B cell (primary cell): ENCODE measurements around the gene ABHD6. TPM values are rescaled to one million over a fixed set of nuclear protein-coding genes. Genes with fewer than 3 reads are reported as not detected.
A peak's percentile ranks its signal among the peaks of the same experiment; 100 is the strongest.

ENCODE experiments used
- ATAC-seq: fragments of 200-7000 bp; cut with Tn5 transposase; one replicate; pipeline ENCODE4 v1.10.0; 2021; ENCODE audit warnings: low read depth, mild to moderate bottlenecking, moderate number of reproducible peaks, moderate library complexity
- CTCF ChIA-PET: fragments of 350-600 bp; sonication (Branson Sonifier 250); formaldehyde crosslinking; loops from one replicate; lab custom pipeline; 2021; ENCODE audit warnings: antibody characterized with exemption, inconsistent platforms; lab: Charles Lee
- POLR2A ChIA-PET: fragments of 350-600 bp; sonication (Branson Sonifier 250); formaldehyde crosslinking; loops from one replicate; lab custom pipeline; 2021; ENCODE audit warnings: antibody characterized with exemption; lab: Charles Lee
- DNase-seq: peaks from one replicate; pipeline ENCODE4 v3.0.0; 2013
- H2AFZ ChIP-seq: 2 replicates; pipeline ENCODE4 v1.6.1; 2012; ENCODE audit warnings: mild to moderate bottlenecking, low read depth, low read length; ENCODE audit not compliant: insufficient read depth, poor library complexity, severe bottlenecking
- H3K27ac ChIP-seq, 2 donors: 1 replicate in 1 of 2; 2 replicates in 1 of 2; pipeline ENCODE4 v1.5.1; 2012 to 2013; ENCODE audit warnings: low read length in 2 of 2, mild to moderate bottlenecking in 2 of 2, moderate library complexity in 1 of 2
- H3K27me3 ChIP-seq, 4 experiments: fragments of 200-600 bp in 1 of 4; sonication (generic) in 1 of 4; replicated peaks in 1 of 4; 1 replicate in 2 of 4; 2 replicates in 2 of 4; pipeline versions ENCODE4 v1.6.1 to v1.7.0; 2013 to 2016; ENCODE audit warnings: low read length in 3 of 4, mild to moderate bottlenecking in 2 of 4, mixed read lengths in 1 of 4, moderate library complexity in 1 of 4; ENCODE audit not compliant: insufficient read depth in 4 of 4, control insufficient read depth in 3 of 4; ENCODE audit errors: control extremely low read depth in 1 of 4
- H3K36me3 ChIP-seq, 2 experiments: replicated peaks in 1 of 2; 1 replicate in 1 of 2; 2 replicates in 1 of 2; pipeline versions ENCODE4 v1.6.1 to v1.7.1; 2013; ENCODE audit warnings: low read length in 1 of 2; ENCODE audit not compliant: insufficient read depth in 2 of 2, control insufficient read depth in 1 of 2; ENCODE audit errors: control extremely low read depth in 1 of 2, extremely low read depth in 1 of 2
- H3K4me1 ChIP-seq, 2 donors: fragments of 200-600 bp in 1 of 2; sonication (generic) in 1 of 2; 1 replicate in 1 of 2; 2 replicates in 1 of 2; pipeline versions ENCODE4 v1.5.1 to v1.6.1; 2013 to 2017; ENCODE audit warnings: low read length in 2 of 2; ENCODE audit not compliant: control insufficient read depth in 2 of 2, insufficient read depth in 2 of 2
- H3K4me2 ChIP-seq: replicated peaks from 2 replicates; pipeline ENCODE3; 2012; ENCODE audit warnings: mild to moderate bottlenecking, low read depth, low read length; ENCODE audit not compliant: poor library complexity, severe bottlenecking
- H3K4me3 ChIP-seq, 5 experiments: fragments of 200-600 bp in 1 of 5; sonication (generic) in 1 of 5; 1 replicate in 3 of 5; 2 replicates in 2 of 5; pipeline versions ENCODE4 v1.5.1 to v1.7.0; 2011 to 2016; ENCODE audit warnings: low read length in 4 of 5, mild to moderate bottlenecking in 4 of 5, low read depth in 2 of 5, control low read depth in 1 of 5, moderate library complexity in 1 of 5; ENCODE audit not compliant: insufficient read depth in 1 of 5; ENCODE audit errors: control extremely low read depth in 1 of 5, extremely low read depth in 1 of 5
- H3K79me2 ChIP-seq: fragments of 200-600 bp; sonication (generic); one replicate; pipeline ENCODE4 v1.6.0; 2016; ENCODE audit warnings: low read length; ENCODE audit not compliant: control insufficient read depth, insufficient read depth
- H3K9ac ChIP-seq: fragments of 200-600 bp; sonication (generic); 2 replicates; pipeline ENCODE4 v1.6.1; 2017; ENCODE audit warnings: mild to moderate bottlenecking, low read length, moderate library complexity
- H3K9me3 ChIP-seq, 3 donors: one replicate each; pipeline versions ENCODE4 v1.6.1 to v1.7.1; 2013; ENCODE audit warnings: low read length in 2 of 3; ENCODE audit not compliant: control insufficient read depth in 2 of 3, insufficient read depth in 1 of 3; ENCODE audit errors: control extremely low read depth in 1 of 3
- H4K20me1 ChIP-seq: 2 replicates; pipeline ENCODE4 v1.6.0; 2012; ENCODE audit warnings: mild to moderate bottlenecking, low read length; ENCODE audit not compliant: insufficient read depth, control insufficient read depth, poor library complexity, severe bottlenecking
- H3K27ac Mint-ChIP-seq: one replicate; pipeline ENCODE4 v1.8.0; 2021; ENCODE audit warnings: mixed read lengths
- H3K27me3 Mint-ChIP-seq: one replicate; pipeline ENCODE4 v1.8.0; 2021; ENCODE audit warnings: mixed read lengths
- H3K4me1 Mint-ChIP-seq: one replicate; pipeline ENCODE4 v1.8.0; 2021; ENCODE audit warnings: mixed read lengths
- H3K4me3 Mint-ChIP-seq: one replicate; pipeline ENCODE4 v1.8.0; 2021; ENCODE audit warnings: mixed read lengths
- H3K9me3 Mint-ChIP-seq: one replicate; pipeline ENCODE4 v1.8.0; 2022; ENCODE audit warnings: mixed read lengths; ENCODE audit not compliant: insufficient read depth
- EZH2 ChIP-seq: IDR thresholded peaks from 2 replicates; pipeline ENCODE4 v1.6.1; 2012; ENCODE audit warnings: borderline replicate concordance, low read depth, mild to moderate bottlenecking, moderate library complexity, low read length; ENCODE audit not compliant: insufficient read depth, poor library complexity, severe bottlenecking
- WGBS: methylation state at CpG from one replicate; pipeline ENCODE4 v1.1.5; 2013; ENCODE audit warnings: missing lambda C conversion rate; ENCODE audit not compliant: insufficient coverage; 5-methylcytosine and 5-hydroxymethylcytosine counted together
- intact Hi-C: fragments of 100-400 bp; cut with micrococcal nuclease; formaldehyde crosslinking; loops from one replicate; pipeline ENCODE4 v1.10.0; 2022
- polyA plus RNA-seq: library from polyadenylated mRNA; depleted of rRNA; stranded (reverse); fragments of >200 nt; gene quantifications from 2 replicates; pipeline ENCODE4 v1.2.3, GENCODE V29; 2012
- total RNA-seq, 2 donors: library from RNA; stranded (reverse); fragments of 120-200 nt in 1 of 2; gene quantifications; 1 replicate in 1 of 2; 2 replicates in 1 of 2; pipeline versions ENCODE4 v1.2.3 to v1.2.4, GENCODE V29; 2013 to 2022
- TF ChIP-seq, protein P1 (sequence below): fragments of 200-600 bp; IDR thresholded peaks from one replicate; pipeline ENCODE4 v1.8.0; 2022; ENCODE audit warnings: antibody characterized with exemption, mild to moderate bottlenecking

Gene ABHD6
- total and polyA plus RNA-seq, 2 donors (not counting 1 experiment from before 2014, with no cell fraction given), result 4.5 to 24.2 TPM

DNA sequence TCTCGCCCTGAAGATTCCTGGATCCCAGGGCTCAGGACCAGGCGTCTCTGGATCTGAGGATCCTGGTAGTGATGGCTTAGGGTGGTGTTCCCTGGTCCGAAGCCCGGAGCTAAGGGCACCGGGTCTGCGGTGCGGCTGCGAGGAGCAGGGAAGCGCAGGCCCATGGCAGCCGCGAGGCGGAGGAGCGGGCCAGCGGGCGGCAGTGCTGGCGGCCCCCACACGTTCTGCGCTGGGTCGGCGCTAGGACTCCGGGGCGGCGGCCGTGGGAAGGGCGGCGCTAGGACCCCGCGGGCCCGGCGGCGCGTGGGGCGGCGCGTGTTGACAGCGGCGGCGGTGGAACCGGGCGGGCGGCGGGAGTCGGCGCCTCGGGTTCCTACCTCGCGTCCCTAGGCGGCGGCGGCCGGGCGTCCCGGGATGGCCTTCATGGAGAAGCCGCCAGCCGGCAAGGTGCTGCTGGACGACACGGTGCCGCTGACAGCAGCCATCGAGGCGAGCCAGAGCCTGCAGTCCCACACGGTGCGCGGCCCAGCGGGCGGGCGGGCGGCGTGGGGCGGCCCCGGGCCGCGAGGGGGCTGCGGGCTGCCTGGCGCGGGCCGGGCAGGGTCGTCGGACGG is 95.1 kb downstream of the ABHD6 start, which contains the start of gene PXK:
Gene PXK, plus strand, starts transcription at position 318 of the 614 bp plus-strand sequence. Its CDS starts 97 bp downstream, at position 415.
- ChIA-PET POLR2A (interaction anchor here (0.5 to 11.4 kb wide), 6 partner anchors 13 to 147 kb away, joined by 3 to 182 read pairs (median 5); no protein-coding TSS in a partner anchor), CTCF (interaction anchor here (0.7 to 10.2 kb wide), 16 partner anchors 8 to 201 kb away, joined by 3 to 349 read pairs (median 10); partner anchors contain the start of genes HTD2, KCTD6 and RPP14)
- peaks cover 8% of the 10 kb centered on the region for H4K20me1 ChIP-seq
- Mint-ChIP-seq H3K9me3 (no peaks in the 10 kb centered on the region), H3K27me3 (no peaks in the 10 kb centered on the region), H3K27ac (peak within 1 kb of the TSS; percentile 100), H3K4me1 (peaks cover 50% of the 10 kb centered on the region), H3K4me3 (peak within 1 kb of the TSS; percentile 100)
- ATAC-seq (peak; percentile 76), DNase-seq (peak; percentile 86)
- H3K9me3 ChIP-seq, result no peaks in the 10 kb centered on the region
- peaks cover 67% of the 10 kb centered on the region for H3K79me2 ChIP-seq
- peaks cover 0 to 2% of the 10 kb centered on the region in 2 experiments for H3K36me3 ChIP-seq
- H3K4me1 ChIP-seq, result peaks cover 34 to 41% of the 10 kb centered on the region in 2 donors
- H2AFZ ChIP-seq, result peak within 1 kb of the TSS; percentile 72
- H3K27me3 ChIP-seq, result no peaks in the 10 kb centered on the region
- intact Hi-C loops, result loop anchor here (1.0 kb wide), 5 partner anchors 18 to 160 kb away; partner anchors contain the start of genes HTD2, KCTD6 and RPP14
- H3K27ac ChIP-seq, result peak within 1 kb of the TSS; percentile 9 to 75
- TF ChIP-seq, protein P1, sequence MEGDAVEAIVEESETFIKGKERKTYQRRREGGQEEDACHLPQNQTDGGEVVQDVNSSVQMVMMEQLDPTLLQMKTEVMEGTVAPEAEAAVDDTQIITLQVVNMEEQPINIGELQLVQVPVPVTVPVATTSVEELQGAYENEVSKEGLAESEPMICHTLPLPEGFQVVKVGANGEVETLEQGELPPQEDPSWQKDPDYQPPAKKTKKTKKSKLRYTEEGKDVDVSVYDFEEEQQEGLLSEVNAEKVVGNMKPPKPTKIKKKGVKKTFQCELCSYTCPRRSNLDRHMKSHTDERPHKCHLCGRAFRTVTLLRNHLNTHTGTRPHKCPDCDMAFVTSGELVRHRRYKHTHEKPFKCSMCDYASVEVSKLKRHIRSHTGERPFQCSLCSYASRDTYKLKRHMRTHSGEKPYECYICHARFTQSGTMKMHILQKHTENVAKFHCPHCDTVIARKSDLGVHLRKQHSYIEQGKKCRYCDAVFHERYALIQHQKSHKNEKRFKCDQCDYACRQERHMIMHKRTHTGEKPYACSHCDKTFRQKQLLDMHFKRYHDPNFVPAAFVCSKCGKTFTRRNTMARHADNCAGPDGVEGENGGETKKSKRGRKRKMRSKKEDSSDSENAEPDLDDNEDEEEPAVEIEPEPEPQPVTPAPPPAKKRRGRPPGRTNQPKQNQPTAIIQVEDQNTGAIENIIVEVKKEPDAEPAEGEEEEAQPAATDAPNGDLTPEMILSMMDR, result no peak
- TF ChIP-seq EZH2, result no peak
- peak within 1 kb of the TSS; percentile 98 for H3K4me2 ChIP-seq
- 1% methylated on average over 79 of the region's 79 CpGs for WGBS
- peak within 1 kb of the TSS; percentile 80 for H3K9ac ChIP-seq
- H3K4me3 ChIP-seq, result peak within 1 kb of the TSS; percentile 72 to 90 (median 87)
